Keratinocyte (primary cell): ENCODE results near the gene GRK3. TPM values are rescaled to one million over a fixed set of nuclear protein-coding genes. Genes with fewer than 3 reads are reported as not detected.
"Not testable (repeated sequence)": the region's sequence is repeated elsewhere in the genome, so short reads cannot be mapped to it uniquely, and the experiment has no call there.

Source experiments
- DNase-seq: peaks from one replicate; pipeline ENCODE4 v3.0.0-alpha.2; 2011; ENCODE audit warnings: low read depth, missing footprints, low spot score
- FAIRE-seq: peaks from 2 replicates; lab custom pipeline; 2011; peaks lifted over from hg19 to GRCh38; lab: Jason Lieb, UNC
- H2AFZ ChIP-seq: 2 replicates; pipeline ENCODE4 v1.6.0; 2012; ENCODE audit warnings: low read length, control low read depth, inconsistent platforms; ENCODE audit not compliant: control insufficient read depth
- H3K27ac ChIP-seq: 2 replicates; pipeline ENCODE4 v1.5.1; 2011; ENCODE audit warnings: low read length; ENCODE audit not compliant: control insufficient read depth, insufficient read depth
- H3K27me3 ChIP-seq: 3 replicates; pipeline ENCODE4 v1.6.0; 2011; ENCODE audit warnings: low read length; ENCODE audit not compliant: control insufficient read depth, insufficient read depth; ENCODE audit errors: extremely low read depth
- H3K36me3 ChIP-seq, 2 experiments: 2 replicates in 1 of 2; 3 replicates in 1 of 2; pipeline ENCODE4 v1.5.1; 2011; ENCODE audit warnings: low read length in 2 of 2, mild to moderate bottlenecking in 1 of 2; ENCODE audit not compliant: control insufficient read depth in 2 of 2, insufficient read depth in 2 of 2; ENCODE audit errors: extremely low read depth in 1 of 2
- H3K4me1 ChIP-seq: 3 replicates; pipeline ENCODE4 v1.5.1; 2011; ENCODE audit warnings: low read length; ENCODE audit not compliant: control insufficient read depth, insufficient read depth; ENCODE audit errors: extremely low read depth
- H3K4me2 ChIP-seq: 3 replicates; pipeline ENCODE4 v1.6.0; 2011; ENCODE audit warnings: low read depth, low read length; ENCODE audit not compliant: control insufficient read depth, insufficient read depth; ENCODE audit errors: extremely low read depth
- H3K4me3 ChIP-seq, 3 experiments: fragments of 200-600 bp in 1 of 3; sonication (generic) in 1 of 3; 2 replicates in 2 of 3; 3 replicates in 1 of 3; pipeline ENCODE4 v1.5.1; 2011 to 2016; ENCODE audit warnings: low read length in 3 of 3, mild to moderate bottlenecking in 3 of 3, control low read depth in 2 of 3, inconsistent platforms in 1 of 3, low read depth in 1 of 3, mixed read lengths in 1 of 3, mixed run types in 1 of 3, moderate library complexity in 1 of 3; ENCODE audit not compliant: control insufficient read depth in 2 of 3, insufficient read depth in 2 of 3; ENCODE audit errors: extremely low read depth in 1 of 3
- H3K79me2 ChIP-seq: 2 replicates; pipeline ENCODE4 v1.6.0; 2012; ENCODE audit warnings: low read length; ENCODE audit not compliant: control insufficient read depth, insufficient read depth
- H3K9ac ChIP-seq: 3 replicates; pipeline ENCODE4 v1.6.0; 2011; ENCODE audit warnings: low read length; ENCODE audit not compliant: control insufficient read depth, insufficient read depth; ENCODE audit errors: extremely low read depth
- H3K9me1 ChIP-seq: 3 replicates; pipeline ENCODE4 v1.6.0; 2011; ENCODE audit warnings: low read length; ENCODE audit not compliant: control insufficient read depth, insufficient read depth; ENCODE audit errors: extremely low read depth
- H3K9me3 ChIP-seq: 2 replicates; pipeline ENCODE4 v1.5.1; 2012; ENCODE audit warnings: low read depth, low read length; ENCODE audit not compliant: control insufficient read depth
- H4K20me1 ChIP-seq: 3 replicates; pipeline ENCODE4 v1.6.0; 2011; ENCODE audit warnings: low read length; ENCODE audit not compliant: control insufficient read depth, insufficient read depth; ENCODE audit errors: extremely low read depth
- EZH2 ChIP-seq: IDR thresholded peaks from one replicate; pipeline ENCODE4 v1.6.1; 2012; ENCODE audit warnings: inconsistent platforms, mild to moderate bottlenecking, low read length, moderate library complexity
- dilution Hi-C: fragments of 300-500 bp; cut with MboI; formaldehyde crosslinking; loops from one replicate; pipeline ENCODE4 v1.7.0; 2020; ENCODE audit warnings: low sequenced_read_pairs; ENCODE audit not compliant: extremely low pct_ligation_motif_present
- polyA plus RNA-seq, 5 experiments: library from polyadenylated mRNA; depleted of rRNA in 3 of 5; stranded (reverse) in 3 of 5; stranded (forward) in 1 of 5; unstranded in 1 of 5; fragments of >200 nt; gene quantifications; 1 replicate in 1 of 5; 2 replicates in 3 of 5; 3 replicates in 1 of 5; pipeline versions ENCODE4 v1.2.1 to v1.2.3, GENCODE V29; 2011 to 2012; ENCODE audit warnings: missing spikeins in 2 of 5, low read depth in 1 of 5, low replicate concordance in 1 of 5
- TF ChIP-seq, protein P1 (sequence below), 3 experiments: IDR thresholded peaks in 1 of 3; conservative IDR thresholded peaks in 1 of 3; optimal IDR thresholded peaks in 1 of 3; 2 replicates in 2 of 3; 3 replicates in 1 of 3; pipeline versions ENCODE3 to v1.5.1; 2011; ENCODE audit warnings: low read length in 3 of 3, mild to moderate bottlenecking in 3 of 3, moderate library complexity in 2 of 3, control low read depth in 1 of 3, inconsistent platforms in 1 of 3; ENCODE audit not compliant: insufficient read depth in 2 of 3; ENCODE audit errors: extremely low read depth in 1 of 3

GRK3 gene
- polyA plus RNA-seq, 1 donor (not counting 4 experiments of a cell fraction or from before 2014, with no cell fraction given), result 8.1 TPM

DNA sequence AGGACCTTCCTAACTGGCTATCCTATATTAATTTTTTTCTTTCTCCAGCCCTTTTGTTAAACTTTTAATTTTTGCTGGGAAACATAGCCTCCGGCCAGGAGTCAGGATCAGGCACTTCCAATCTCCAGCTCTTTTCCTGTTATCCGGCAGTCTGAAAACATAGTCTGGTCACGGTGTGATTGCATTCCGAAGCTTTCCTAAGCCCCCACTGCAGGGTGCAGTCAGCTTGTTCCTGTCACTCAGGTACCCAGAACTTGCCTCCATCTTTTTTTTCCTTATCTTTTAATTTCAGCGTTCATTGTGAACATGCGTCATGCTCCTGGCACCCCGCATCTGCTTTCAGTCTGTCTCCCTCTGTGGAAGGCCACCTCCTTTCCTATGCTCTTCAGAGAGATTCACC, 59.4 kb downstream of the GRK3 start:
- no peaks in the 10 kb centered on the region for H3K27me3 ChIP-seq
- no peaks in the 10 kb centered on the region for H3K36me3 ChIP-seq
- TF ChIP-seq, protein P1, sequence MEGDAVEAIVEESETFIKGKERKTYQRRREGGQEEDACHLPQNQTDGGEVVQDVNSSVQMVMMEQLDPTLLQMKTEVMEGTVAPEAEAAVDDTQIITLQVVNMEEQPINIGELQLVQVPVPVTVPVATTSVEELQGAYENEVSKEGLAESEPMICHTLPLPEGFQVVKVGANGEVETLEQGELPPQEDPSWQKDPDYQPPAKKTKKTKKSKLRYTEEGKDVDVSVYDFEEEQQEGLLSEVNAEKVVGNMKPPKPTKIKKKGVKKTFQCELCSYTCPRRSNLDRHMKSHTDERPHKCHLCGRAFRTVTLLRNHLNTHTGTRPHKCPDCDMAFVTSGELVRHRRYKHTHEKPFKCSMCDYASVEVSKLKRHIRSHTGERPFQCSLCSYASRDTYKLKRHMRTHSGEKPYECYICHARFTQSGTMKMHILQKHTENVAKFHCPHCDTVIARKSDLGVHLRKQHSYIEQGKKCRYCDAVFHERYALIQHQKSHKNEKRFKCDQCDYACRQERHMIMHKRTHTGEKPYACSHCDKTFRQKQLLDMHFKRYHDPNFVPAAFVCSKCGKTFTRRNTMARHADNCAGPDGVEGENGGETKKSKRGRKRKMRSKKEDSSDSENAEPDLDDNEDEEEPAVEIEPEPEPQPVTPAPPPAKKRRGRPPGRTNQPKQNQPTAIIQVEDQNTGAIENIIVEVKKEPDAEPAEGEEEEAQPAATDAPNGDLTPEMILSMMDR (optimal IDR thresholded peaks at IDR 0.05 in 1 of 3, IDR thresholded peaks at IDR 0.05 in 1 of 3, conservative IDR thresholded peaks at IDR 0.05 in 1 of 3; ENCODE audit: extremely low read depth in 1 of 3, insufficient read depth in 2 of 3, low read length in 3 of 3), result no peak
- TF ChIP-seq EZH2, result no peak
- H3K4me3 ChIP-seq, result no peak overlapping the region
- no peaks in the 10 kb centered on the region for H3K9me1 ChIP-seq
- no peak overlapping the region for H3K4me2 ChIP-seq
- H4K20me1 ChIP-seq, result no peaks in the 10 kb centered on the region
- no peaks in the 10 kb centered on the region for H3K79me2 ChIP-seq
- H3K9me3 ChIP-seq, result no peaks in the 10 kb centered on the region
- dilution Hi-C loops, result no loop called here
- FAIRE-seq, result no peak
- no peak overlapping the region for H3K27ac ChIP-seq
- peaks cover 9% of the 10 kb centered on the region for H3K4me1 ChIP-seq
- no peak overlapping the region for H2AFZ ChIP-seq
- DNase-seq, result no peak
- H3K9ac ChIP-seq, result no peak overlapping the region

GRCh38 chr22:25624476-25624875, 60.0 kb downstream of the GRK3 start:
- H3K27me3 ChIP-seq, result no peaks in the 10 kb centered on the region

GRCh38 chr22:25625747-25626623, 61.5 kb downstream of the GRK3 start:
- H2AFZ ChIP-seq, H3K9ac ChIP-seq, dilution Hi-C loops, H3K4me2 ChIP-seq, H3K27ac ChIP-seq, H3K27me3 ChIP-seq, H3K36me3 ChIP-seq, FAIRE-seq, H3K4me3 ChIP-seq, H3K9me3 ChIP-seq, DNase-seq, H4K20me1 ChIP-seq, H3K9me1 ChIP-seq, H3K79me2 ChIP-seq, H3K4me1 ChIP-seq: not testable (repeated sequence)

More at GRCh38 chr22:25624476-25624875, 60.0 kb downstream of the GRK3 start:
- Histone ChIP-seq H3K4me3 (no peak overlapping the region), H2AFZ (no peak overlapping the region), H3K9me1 (no peaks in the 10 kb centered on the region), H3K4me2 (no peak overlapping the region), H3K4me1 (peaks cover 9% of the 10 kb centered on the region), H3K36me3 (no peaks in the 10 kb centered on the region), H3K9me3 (no peaks in the 10 kb centered on the region), H4K20me1 (no peaks in the 10 kb centered on the region), H3K79me2 (no peaks in the 10 kb centered on the region), H3K9ac (no peak overlapping the region), H3K27ac (no peak overlapping the region)
- no peak for DNase-seq
- TF ChIP-seq, protein P1 (optimal IDR thresholded peaks at IDR 0.05 in 1 of 3, IDR thresholded peaks at IDR 0.05 in 1 of 3, conservative IDR thresholded peaks at IDR 0.05 in 1 of 3; ENCODE audit: extremely low read depth in 1 of 3, insufficient read depth in 2 of 3, low read length in 3 of 3), result no peak
- no peak for TF ChIP-seq EZH2
- dilution Hi-C loops, result no loop called here
- FAIRE-seq, result no peak
